HepG2 (cell line): ENCODE results near the gene C1QTNF12. TPM values are rescaled to one million over a fixed set of nuclear protein-coding genes. Genes with fewer than 3 reads are reported as not detected.

ENCODE experiments used
- BRCA1 ChIP-seq: sonication (generic); formaldehyde crosslinking; IDR thresholded peaks from 2 replicates; pipeline ENCODE4 v1.4.0; 2020; ENCODE audit warnings: missing genetic modification reagents
- CHCHD3 ChIP-seq: sonication (generic); formaldehyde crosslinking; IDR thresholded peaks from 2 replicates; pipeline ENCODE4 v1.8.0; 2022; ENCODE audit warnings: mild to moderate bottlenecking, missing genetic modification reagents, moderate library complexity
- HNF4A ChIP-seq: sonication (generic); formaldehyde crosslinking; IDR thresholded peaks from 2 replicates; pipeline ENCODE4 v1.4.0; 2020; ENCODE audit warnings: missing genetic modification reagents
- HNRNPK ChIP-seq: fragments of 200-400 bp; formaldehyde crosslinking; IDR thresholded peaks from 2 replicates; pipeline ENCODE4 v1.6.1; 2018; ENCODE audit warnings: low read length, low read depth, moderate library complexity, mild to moderate bottlenecking; ENCODE audit not compliant: poor library complexity, severe bottlenecking
- ISX ChIP-seq: sonication (generic); formaldehyde crosslinking; conservative IDR thresholded peaks from 2 replicates; pipeline ENCODE4 v1.5.0; 2020; ENCODE audit warnings: missing genetic modification reagents
- MAZ ChIP-seq, 2 experiments: sonication (generic) in 1 of 2; formaldehyde crosslinking in 1 of 2; IDR thresholded peaks; 2 replicates each; pipeline versions ENCODE4 v1.5.0 to v1.6.1; 2012 to 2020; ENCODE audit warnings: low read depth in 2 of 2, mild to moderate bottlenecking in 2 of 2, borderline replicate concordance in 1 of 2, improper control_type of control experiment in 1 of 2, low read length in 1 of 2, missing genetic modification reagents in 1 of 2, moderate library complexity in 1 of 2
- MTERF4 ChIP-seq: sonication (generic); formaldehyde crosslinking; IDR thresholded peaks from 2 replicates; pipeline ENCODE4 v1.8.0; 2023; ENCODE audit warnings: mild to moderate bottlenecking, missing genetic modification reagents
- NR0B2 ChIP-seq: sonication (generic); formaldehyde crosslinking; IDR thresholded peaks from 2 replicates; pipeline ENCODE4 v1.4.0; 2020; ENCODE audit warnings: mild to moderate bottlenecking, missing genetic modification reagents
- PRMT3 ChIP-seq: sonication (generic); formaldehyde crosslinking; IDR thresholded peaks from 2 replicates; pipeline ENCODE4 v1.8.1; 2022; ENCODE audit warnings: low read depth, mild to moderate bottlenecking, moderate library complexity, missing genetic modification reagents, borderline replicate concordance
- SSRP1 ChIP-seq: IDR thresholded peaks from 2 replicates; pipeline ENCODE4 v1.6.1; 2016; ENCODE audit warnings: control low read depth
- ZBTB21 ChIP-seq: sonication (generic); formaldehyde crosslinking; IDR thresholded peaks from 2 replicates; pipeline ENCODE4 v1.4.0; 2020; ENCODE audit warnings: missing genetic modification reagents
- ZFP90 ChIP-seq: sonication (generic); formaldehyde crosslinking; IDR thresholded peaks from 2 replicates; pipeline ENCODE4 v1.8.0; 2022; ENCODE audit warnings: missing genetic modification reagents, mild to moderate bottlenecking, inconsistent platforms, borderline replicate concordance
- ZNF496 ChIP-seq: sonication (generic); formaldehyde crosslinking; IDR thresholded peaks from 2 replicates; pipeline ENCODE4 v1.8.1; 2023; ENCODE audit warnings: mild to moderate bottlenecking, moderate library complexity, missing genetic modification reagents; ENCODE audit not compliant: insufficient replicate concordance
- ZNF556 ChIP-seq: sonication (generic); formaldehyde crosslinking; IDR thresholded peaks from 2 replicates; pipeline ENCODE4 v1.4.0; 2020; ENCODE audit warnings: mild to moderate bottlenecking, missing genetic modification reagents, borderline replicate concordance
- ZNF724P ChIP-seq: sonication (generic); formaldehyde crosslinking; IDR thresholded peaks from 2 replicates; pipeline ENCODE4 v1.8.0; 2022; ENCODE audit warnings: missing genetic modification reagents, borderline replicate concordance
- ZNF83 ChIP-seq: sonication (generic); formaldehyde crosslinking; IDR thresholded peaks from 2 replicates; pipeline ENCODE4 v1.4.0; 2020; ENCODE audit warnings: missing genetic modification reagents, mild to moderate bottlenecking, borderline replicate concordance
- ZNF879 ChIP-seq: sonication (generic); formaldehyde crosslinking; IDR thresholded peaks from 2 replicates; pipeline ENCODE4 v1.8.1; 2023; ENCODE audit warnings: missing genetic modification reagents
- polyA plus RNA-seq, 8 experiments: library from polyadenylated mRNA; depleted of rRNA in 3 of 8; stranded (reverse) in 7 of 8; unstranded in 1 of 8; fragments of >200 nt; fragmentation: Illumina TruSeq in 4 of 8; extraction: Trizol in 4 of 8; gene quantifications; 2 replicates each; pipeline versions ENCODE4 v1.2.1 to v1.2.3, GENCODE V29; 2011 to 2016; ENCODE audit warnings: low read depth in 4 of 8, missing spikeins in 1 of 8, mixed read lengths in 1 of 8; ENCODE audit not compliant: insufficient read depth in 1 of 8
- total RNA-seq, 5 experiments: library from RNA; depleted of rRNA; stranded (reverse); fragments of >200 nt; fragmentation: Illumina TruSeq; extraction: Trizol; gene quantifications; 2 replicates each; pipeline ENCODE4 v1.2.3, GENCODE V29; 2016; ENCODE audit warnings: low read depth in 1 of 5
- TF ChIP-seq, protein P1 (sequence below): sonication (generic); formaldehyde crosslinking; IDR thresholded peaks from 2 replicates; pipeline ENCODE4 v1.8.0; 2022; ENCODE audit warnings: missing genetic modification reagents, low read depth, mild to moderate bottlenecking, borderline replicate concordance
- TF ChIP-seq, protein P2 (sequence below): sonication (generic); formaldehyde crosslinking; IDR thresholded peaks from 2 replicates; pipeline ENCODE4 v1.4.0; 2020; ENCODE audit warnings: missing genetic modification reagents
- TF ChIP-seq, protein P3 (sequence below): sonication (generic); formaldehyde crosslinking; IDR thresholded peaks from 2 replicates; pipeline ENCODE4 v1.4.0; 2020; ENCODE audit warnings: missing genetic modification reagents

C1QTNF12 gene
- total and polyA plus RNA-seq, 2 of the 13 experiments (the other 11 are each of a cell fraction or from before 2014, with no cell fraction given): 0.18 to 0.64 TPM

- TF ChIP-seq PRMT3 (CRISPR knock-in tag) (no peak), BRCA1 (no peak), ZFP90 (CRISPR knock-in tag) (peak; percentile 13; the same call in 1 of the 2 replicates), HNF4A (CRISPR knock-in tag) (peak; percentile 56), ZNF724P (0 out of 2 replicates have a peak, but pooled peaks have one; percentile 67), ISX (CRISPR knock-in tag) (no peak), ZNF496 (CRISPR knock-in tag) (no peak), NR0B2 (CRISPR knock-in tag) (no peak), ZBTB21 (CRISPR knock-in tag) (no peak), SSRP1 (CRISPR knock-in tag) (no peak), ZNF879 (no peak), MTERF4 (0 out of 2 replicates have a peak, but pooled peaks have one; percentile 73), MAZ (IDR thresholded peaks at IDR 0.05; ENCODE audit: borderline replicate concordance, low read depth, low read length) (no peak), MAZ (CRISPR knock-in tag; IDR thresholded peaks at IDR 0.05; ENCODE audit: low read depth) (peak; percentile 26; the same call in 1 of the 2 replicates), ZNF556 (CRISPR knock-in tag) (no peak), ZNF83 (CRISPR knock-in tag) (no peak), CHCHD3 (CRISPR knock-in tag) (peak; percentile 48; the same call in 1 of the 2 replicates), HNRNPK (no peak)
- TF ChIP-seq, protein P1, sequence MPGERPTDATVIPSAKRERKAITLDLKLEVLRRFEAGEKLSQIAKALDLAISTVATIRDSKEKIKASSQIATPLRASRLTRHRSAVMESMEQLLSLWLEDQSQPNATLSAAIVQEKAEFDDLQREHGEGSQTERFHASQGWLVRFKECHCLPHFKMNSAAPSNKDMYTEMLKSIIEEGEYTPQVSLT (CRISPR knock-in tag): no peak
- TF ChIP-seq, protein P2, sequence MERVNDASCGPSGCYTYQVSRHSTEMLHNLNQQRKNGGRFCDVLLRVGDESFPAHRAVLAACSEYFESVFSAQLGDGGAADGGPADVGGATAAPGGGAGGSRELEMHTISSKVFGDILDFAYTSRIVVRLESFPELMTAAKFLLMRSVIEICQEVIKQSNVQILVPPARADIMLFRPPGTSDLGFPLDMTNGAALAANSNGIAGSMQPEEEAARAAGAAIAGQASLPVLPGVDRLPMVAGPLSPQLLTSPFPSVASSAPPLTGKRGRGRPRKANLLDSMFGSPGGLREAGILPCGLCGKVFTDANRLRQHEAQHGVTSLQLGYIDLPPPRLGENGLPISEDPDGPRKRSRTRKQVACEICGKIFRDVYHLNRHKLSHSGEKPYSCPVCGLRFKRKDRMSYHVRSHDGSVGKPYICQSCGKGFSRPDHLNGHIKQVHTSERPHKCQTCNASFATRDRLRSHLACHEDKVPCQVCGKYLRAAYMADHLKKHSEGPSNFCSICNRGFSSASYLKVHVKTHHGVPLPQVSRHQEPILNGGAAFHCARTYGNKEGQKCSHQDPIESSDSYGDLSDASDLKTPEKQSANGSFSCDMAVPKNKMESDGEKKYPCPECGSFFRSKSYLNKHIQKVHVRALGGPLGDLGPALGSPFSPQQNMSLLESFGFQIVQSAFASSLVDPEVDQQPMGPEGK (CRISPR knock-in tag): peak; percentile 69
- TF ChIP-seq, protein P3, sequence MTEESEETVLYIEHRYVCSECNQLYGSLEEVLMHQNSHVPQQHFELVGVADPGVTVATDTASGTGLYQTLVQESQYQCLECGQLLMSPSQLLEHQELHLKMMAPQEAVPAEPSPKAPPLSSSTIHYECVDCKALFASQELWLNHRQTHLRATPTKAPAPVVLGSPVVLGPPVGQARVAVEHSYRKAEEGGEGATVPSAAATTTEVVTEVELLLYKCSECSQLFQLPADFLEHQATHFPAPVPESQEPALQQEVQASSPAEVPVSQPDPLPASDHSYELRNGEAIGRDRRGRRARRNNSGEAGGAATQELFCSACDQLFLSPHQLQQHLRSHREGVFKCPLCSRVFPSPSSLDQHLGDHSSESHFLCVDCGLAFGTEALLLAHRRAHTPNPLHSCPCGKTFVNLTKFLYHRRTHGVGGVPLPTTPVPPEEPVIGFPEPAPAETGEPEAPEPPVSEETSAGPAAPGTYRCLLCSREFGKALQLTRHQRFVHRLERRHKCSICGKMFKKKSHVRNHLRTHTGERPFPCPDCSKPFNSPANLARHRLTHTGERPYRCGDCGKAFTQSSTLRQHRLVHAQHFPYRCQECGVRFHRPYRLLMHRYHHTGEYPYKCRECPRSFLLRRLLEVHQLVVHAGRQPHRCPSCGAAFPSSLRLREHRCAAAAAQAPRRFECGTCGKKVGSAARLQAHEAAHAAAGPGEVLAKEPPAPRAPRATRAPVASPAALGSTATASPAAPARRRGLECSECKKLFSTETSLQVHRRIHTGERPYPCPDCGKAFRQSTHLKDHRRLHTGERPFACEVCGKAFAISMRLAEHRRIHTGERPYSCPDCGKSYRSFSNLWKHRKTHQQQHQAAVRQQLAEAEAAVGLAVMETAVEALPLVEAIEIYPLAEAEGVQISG (CRISPR knock-in tag): peak; percentile 33; the same call in 1 of the 2 replicates
Measured at GRCh38 chr1:1239614-1240347, 6.7 kb downstream of the C1QTNF12 start (continued).
